ENCODE data around the gene ARHGEF12. TPM values are rescaled to one million over a fixed set of nuclear protein-coding genes. Genes with fewer than 3 reads are reported as not detected.

Gene ARHGEF12
- total RNA-seq, result 1 to 10 TPM; 8.1 to 9.2 TPM

- CTCF ChIA-PET, result no interaction called here
Measured at GRCh38 chr11:120335908-120336640, at the start of gene ARHGEF12. ARHGEF12 (plus strand) TSS chr11:120336413; CDS start chr11:120337244, 831 bp downstream.

GRCh38 chr11:120288021-120288420 lies 48.2 kb upstream of the ARHGEF12 start:
- no peak for DNase-seq
- no peaks in the 10 kb centered on the region for H3K9me3 Mint-ChIP-seq
- no peaks in the 10 kb centered on the region for H3K36me3 Mint-ChIP-seq (ENCODE audit: low read depth)
- no peak overlapping the region for H3K27ac Mint-ChIP-seq
- H3K4me3 Mint-ChIP-seq, result no peak overlapping the region
- POLR2A ChIA-PET, result no interaction called here
- CTCF ChIA-PET, result interaction anchor here (0.5 to 2.4 kb wide), 3 partner anchors 9 to 315 kb away, joined by 3 to 10 read pairs (median 3); no protein-coding TSS in a partner anchor
- H3K4me1 Mint-ChIP-seq, result no peaks in the 10 kb centered on the region
- H3K27me3 Mint-ChIP-seq, result peaks cover 37% of the 10 kb centered on the region

More at GRCh38 chr11:120335908-120336640, at the start of gene ARHGEF12:
- DNase-seq, result peak; percentile 62
- POLR2A ChIA-PET, result no interaction called here
- H3K27ac Mint-ChIP-seq, result peak within 1 kb of the TSS; percentile 83
- no peaks in the 10 kb centered on the region for H3K9me3 Mint-ChIP-seq
- H3K4me3 Mint-ChIP-seq, result peak within 1 kb of the TSS; percentile 82
- H3K4me1 Mint-ChIP-seq, result peaks cover 32% of the 10 kb centered on the region
- H3K27me3 Mint-ChIP-seq, result peaks cover 68% of the 10 kb centered on the region
- no peaks in the 10 kb centered on the region for H3K36me3 Mint-ChIP-seq (ENCODE audit: low read depth)

GRCh38 chr11:120289426-120289825 lies 46.8 kb upstream of the ARHGEF12 start:
- Mint-ChIP-seq H3K36me3 (ENCODE audit: low read depth) (no peaks in the 10 kb centered on the region), H3K4me3 (no peak overlapping the region), H3K4me1 (no peaks in the 10 kb centered on the region), H3K27me3 (peaks cover 48% of the 10 kb centered on the region), H3K27ac (no peak overlapping the region), H3K9me3 (no peaks in the 10 kb centered on the region)
- CTCF ChIA-PET, result interaction anchor here (1.2 kb wide), 1 partner anchor 48 kb away, joined by 3 read pairs; no protein-coding TSS in a partner anchor
- POLR2A ChIA-PET, result no interaction called here
- DNase-seq, result no peak

- Mint-ChIP-seq H3K4me1 (no peaks in the 10 kb centered on the region), H3K27ac (no peak overlapping the region), H3K27me3 (peaks cover 55% of the 10 kb centered on the region), H3K4me3 (no peak overlapping the region), H3K9me3 (no peaks in the 10 kb centered on the region), H3K36me3 (ENCODE audit: low read depth) (no peaks in the 10 kb centered on the region)
- POLR2A ChIA-PET, result no interaction called here
- no peak for DNase-seq
- CTCF ChIA-PET, result interaction anchor here (1.0 kb wide), 1 partner anchor 12 kb away, joined by 4 read pairs; no protein-coding TSS in a partner anchor
Measured at GRCh38 chr11:120290956-120291355, 45.3 kb upstream of the ARHGEF12 start.

- Mint-ChIP-seq H3K4me3 (no peak overlapping the region), H3K4me1 (no peaks in the 10 kb centered on the region), H3K27me3 (peaks cover 59% of the 10 kb centered on the region), H3K36me3 (ENCODE audit: low read depth) (no peaks in the 10 kb centered on the region), H3K27ac (no peak overlapping the region), H3K9me3 (no peaks in the 10 kb centered on the region)
- DNase-seq, result no peak
- ChIA-PET POLR2A (no interaction called here), CTCF (interaction anchor here (1.3 kb wide), 1 partner anchor 10 kb away, joined by 4 read pairs; no protein-coding TSS in a partner anchor)
Measured at GRCh38 chr11:120293038-120293800, 43.0 kb upstream of the ARHGEF12 start.

GRCh38 chr11:120294096-120294495 lies 42.1 kb upstream of the ARHGEF12 start:
- no peaks in the 10 kb centered on the region for H3K4me1 Mint-ChIP-seq
- DNase-seq, result no peak
- ChIA-PET POLR2A (interaction anchor here (0.7 kb wide), 1 partner anchor 55 kb away, joined by 4 read pairs; no protein-coding TSS in a partner anchor), CTCF (interaction anchor here (1.3 kb wide), 1 partner anchor 9 kb away, joined by 4 read pairs; no protein-coding TSS in a partner anchor)
- H3K9me3 Mint-ChIP-seq, result no peaks in the 10 kb centered on the region
- H3K27ac Mint-ChIP-seq, result no peak overlapping the region
- no peak overlapping the region for H3K4me3 Mint-ChIP-seq
- peaks cover 59% of the 10 kb centered on the region for H3K27me3 Mint-ChIP-seq
- no peaks in the 10 kb centered on the region for H3K36me3 Mint-ChIP-seq (ENCODE audit: low read depth)

- H3K27me3 Mint-ChIP-seq, result peaks cover 51% of the 10 kb centered on the region
- H3K27ac Mint-ChIP-seq, result no peak overlapping the region
- no peaks in the 10 kb centered on the region for H3K4me1 Mint-ChIP-seq
- POLR2A ChIA-PET, result no interaction called here
- H3K36me3 Mint-ChIP-seq (ENCODE audit: low read depth), result no peaks in the 10 kb centered on the region
- H3K4me3 Mint-ChIP-seq, result no peak overlapping the region
- no peaks in the 10 kb centered on the region for H3K9me3 Mint-ChIP-seq
- no peak for DNase-seq
- CTCF ChIA-PET, result interaction anchor here (0.6 kb wide), 1 partner anchor 797 kb away, joined by 4 read pairs; no protein-coding TSS in a partner anchor
Measured at GRCh38 chr11:120295099-120295498, 41.1 kb upstream of the ARHGEF12 start.

GRCh38 chr11:120296554-120296953 lies 39.7 kb upstream of the ARHGEF12 start:
- POLR2A ChIA-PET, result no interaction called here
- H3K4me1 Mint-ChIP-seq, result no peaks in the 10 kb centered on the region
- H3K36me3 Mint-ChIP-seq (ENCODE audit: low read depth), result no peaks in the 10 kb centered on the region
- no peak overlapping the region for H3K27ac Mint-ChIP-seq
- no peak overlapping the region for H3K4me3 Mint-ChIP-seq
- CTCF ChIA-PET, result interaction anchor here (0.7 to 10.0 kb wide), 2 partner anchors 9 to 61 kb away, joined by 3 to 105 read pairs; partner anchors contain the start of gene POU2F3
- peaks cover 49% of the 10 kb centered on the region for H3K27me3 Mint-ChIP-seq
- no peaks in the 10 kb centered on the region for H3K9me3 Mint-ChIP-seq
- DNase-seq, result no peak

GRCh38 chr11:120298461-120298860 lies 37.8 kb upstream of the ARHGEF12 start:
- H3K9me3 Mint-ChIP-seq, result no peaks in the 10 kb centered on the region
- no peak for DNase-seq
- peaks cover 45% of the 10 kb centered on the region for H3K27me3 Mint-ChIP-seq
- CTCF ChIA-PET, result interaction anchor here (10.0 kb wide), 1 partner anchor 63 kb away, joined by 105 read pairs; the partner anchor contains the start of gene POU2F3
- no peak overlapping the region for H3K4me3 Mint-ChIP-seq
- no peaks in the 10 kb centered on the region for H3K36me3 Mint-ChIP-seq (ENCODE audit: low read depth)
- H3K4me1 Mint-ChIP-seq, result no peaks in the 10 kb centered on the region
- POLR2A ChIA-PET, result no interaction called here
- no peak overlapping the region for H3K27ac Mint-ChIP-seq

- DNase-seq, result no peak
- Mint-ChIP-seq H3K36me3 (ENCODE audit: low read depth) (no peaks in the 10 kb centered on the region), H3K4me3 (no peak overlapping the region), H3K27ac (no peak overlapping the region), H3K27me3 (peaks cover 24% of the 10 kb centered on the region), H3K9me3 (no peaks in the 10 kb centered on the region), H3K4me1 (no peaks in the 10 kb centered on the region)
- POLR2A ChIA-PET, result no interaction called here
- CTCF ChIA-PET, result interaction anchor here (0.5 to 10.0 kb wide), 13 partner anchors 11 to 342 kb away, joined by 3 to 105 read pairs (median 4); partner anchors contain the start of gene POU2F3
Measured at GRCh38 chr11:120302001-120302805, 34.0 kb upstream of the ARHGEF12 start.

- no peak overlapping the region for H3K27ac Mint-ChIP-seq
- ChIA-PET CTCF (interaction anchor here (0.5 to 10.0 kb wide), 16 partner anchors 10 to 343 kb away, joined by 3 to 105 read pairs (median 4); partner anchors contain the start of gene POU2F3), POLR2A (no interaction called here)
Measured at GRCh38 chr11:120303004-120303637, 33.1 kb upstream of the ARHGEF12 start.

GRCh38 chr11:120304526-120304925 lies 31.7 kb upstream of the ARHGEF12 start:
- Mint-ChIP-seq H3K9me3 (no peaks in the 10 kb centered on the region), H3K27ac (no peak overlapping the region), H3K36me3 (ENCODE audit: low read depth) (no peaks in the 10 kb centered on the region), H3K4me1 (no peaks in the 10 kb centered on the region), H3K27me3 (peaks cover 13% of the 10 kb centered on the region), H3K4me3 (no peak overlapping the region)
- no peak for DNase-seq
- ChIA-PET CTCF (interaction anchor here (2.7 to 10.0 kb wide), 2 partner anchors 61 to 69 kb away, joined by 18 to 105 read pairs; partner anchors contain the start of gene POU2F3), POLR2A (no interaction called here)

More at GRCh38 chr11:120303004-120303637, 33.1 kb upstream of the ARHGEF12 start:
- Mint-ChIP-seq H3K9me3 (no peaks in the 10 kb centered on the region), H3K4me1 (no peaks in the 10 kb centered on the region), H3K4me3 (no peak overlapping the region), H3K36me3 (ENCODE audit: low read depth) (no peaks in the 10 kb centered on the region), H3K27me3 (peaks cover 19% of the 10 kb centered on the region)
- peak; percentile 77 for DNase-seq

Data from activated CD4-positive, alpha-beta T cell treated with anti-CD3 and anti-CD28 coated beads, Interleukin-2, amount 10 ng/mL, durations not matched to agents 7 days and 5 days (primary cell).